ENCODE data around the gene TRPC6.
"Not testable (repeated sequence)": the region's sequence is repeated elsewhere in the genome, so short reads cannot be mapped to it uniquely, and the experiment has no call there.

TRPC6 gene

DNA sequence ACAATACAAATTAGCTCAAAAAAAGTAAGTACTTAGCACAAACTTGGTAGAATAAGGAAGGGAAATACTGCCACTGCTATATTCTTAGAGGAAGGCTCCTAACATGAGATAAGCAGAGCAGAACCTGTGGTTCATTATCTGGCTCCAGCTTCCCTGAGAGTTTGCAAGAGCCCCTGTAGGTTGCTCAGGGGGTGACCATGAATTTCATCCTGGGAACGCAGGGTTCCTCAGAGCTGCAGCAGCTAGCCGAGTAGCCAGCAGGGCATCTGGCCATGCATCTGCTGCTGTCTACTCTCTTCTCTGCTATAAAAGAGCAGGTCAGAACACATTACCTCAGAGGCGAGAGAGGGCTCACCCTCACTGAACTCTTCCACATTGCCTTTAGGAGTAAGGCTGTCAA is 67.3 kb downstream of the TRPC6 start:
- no peak for DNase-seq

DNA sequence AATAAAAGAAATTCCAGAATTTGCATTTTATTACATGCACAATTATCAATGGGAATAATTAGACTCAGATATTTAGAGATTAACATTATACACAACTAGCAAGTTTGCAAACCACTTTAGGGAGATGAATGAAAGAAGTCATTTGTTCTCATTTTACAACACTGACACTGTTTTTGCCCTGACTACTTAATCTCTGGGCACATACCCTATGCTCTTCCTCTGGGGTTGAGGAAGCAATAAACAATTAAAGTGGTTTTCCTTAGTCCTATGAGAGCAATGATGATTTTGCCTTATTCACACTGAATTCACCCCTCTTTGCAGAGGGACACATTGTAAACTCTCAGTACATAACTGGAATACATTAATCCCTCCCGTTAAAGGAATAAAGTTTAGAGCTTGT is 72.7 kb downstream of the TRPC6 start:
- DNase-seq, result no peak

DNA sequence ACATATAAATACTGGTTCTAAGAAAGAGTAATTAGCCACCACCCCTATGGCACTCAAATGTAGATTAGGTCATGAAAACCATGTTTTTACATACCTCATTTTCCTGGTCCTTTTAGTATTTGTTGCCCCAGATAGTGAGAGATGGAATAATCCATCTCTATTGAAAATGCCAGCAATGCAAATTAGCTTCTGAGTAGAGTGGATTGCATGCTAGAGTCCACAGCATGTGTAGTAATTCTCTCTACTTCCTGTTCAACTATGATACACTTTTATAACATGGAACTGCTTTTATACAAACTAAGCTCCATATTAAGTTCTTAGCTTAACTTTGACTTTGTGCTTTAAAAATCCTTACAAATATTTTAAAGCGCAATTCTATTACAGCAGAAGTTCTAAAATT is 73.2 kb downstream of the TRPC6 start:
- DNase-seq, result no peak

DNA sequence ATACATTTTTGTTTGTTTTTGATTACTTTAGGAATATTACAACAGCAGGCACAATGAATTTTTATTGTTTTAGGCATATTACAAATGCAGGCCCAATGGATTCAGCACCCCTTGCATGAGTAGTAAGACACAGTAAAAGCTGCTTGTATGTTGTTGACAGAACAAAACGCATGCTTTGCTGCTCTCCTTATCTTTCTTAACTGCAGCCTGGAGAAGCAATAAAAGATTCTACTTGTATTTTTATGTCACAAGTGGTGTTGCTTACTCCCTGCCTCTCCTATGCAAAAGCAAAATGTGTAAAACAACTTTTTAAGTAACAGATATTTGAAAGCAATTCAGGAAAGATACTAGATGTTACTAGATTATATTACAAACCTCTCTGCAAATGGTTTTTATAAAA is 73.9 kb downstream of the TRPC6 start:
- no peak for DNase-seq

DNA sequence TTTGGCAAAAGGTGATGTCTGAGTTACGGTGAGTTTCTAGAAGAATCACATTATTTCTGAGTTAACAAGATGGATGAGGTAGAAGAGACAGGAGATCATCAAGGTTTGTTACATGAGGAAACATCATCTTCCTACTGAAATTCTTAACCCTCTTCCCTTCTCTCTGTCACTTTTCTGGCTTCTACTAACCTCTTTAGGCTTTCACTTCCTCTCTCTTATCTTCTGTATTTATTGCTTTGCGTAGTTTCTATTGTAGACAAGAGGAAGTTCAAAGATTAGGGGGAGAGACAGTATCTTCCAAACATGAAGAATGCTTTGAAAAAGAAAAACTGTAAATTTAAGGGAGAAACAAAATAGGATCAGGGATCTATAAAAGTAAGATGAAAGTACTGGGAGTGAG is 75.4 kb downstream of the TRPC6 start:
- no peak for DNase-seq

DNA sequence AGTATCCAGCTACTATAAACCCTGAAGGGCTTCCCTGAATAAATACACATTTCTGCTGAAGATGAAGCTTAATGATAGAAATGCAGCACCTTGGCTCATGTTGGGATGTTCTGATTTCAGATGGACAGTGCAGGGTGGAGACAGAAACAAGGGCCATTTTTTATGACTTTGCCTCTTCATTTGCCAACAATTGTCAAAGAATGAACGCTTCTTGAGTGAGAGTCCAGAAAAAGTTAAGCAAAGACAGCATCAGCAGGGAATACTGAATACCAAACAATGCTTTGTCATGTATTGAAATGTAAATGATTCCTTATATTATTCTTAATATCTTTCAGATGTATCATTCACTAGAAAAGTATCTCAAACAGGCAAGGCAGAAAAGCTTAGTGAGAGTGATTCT is 84.9 kb downstream of the TRPC6 start:
- DNase-seq, result no peak

DNA sequence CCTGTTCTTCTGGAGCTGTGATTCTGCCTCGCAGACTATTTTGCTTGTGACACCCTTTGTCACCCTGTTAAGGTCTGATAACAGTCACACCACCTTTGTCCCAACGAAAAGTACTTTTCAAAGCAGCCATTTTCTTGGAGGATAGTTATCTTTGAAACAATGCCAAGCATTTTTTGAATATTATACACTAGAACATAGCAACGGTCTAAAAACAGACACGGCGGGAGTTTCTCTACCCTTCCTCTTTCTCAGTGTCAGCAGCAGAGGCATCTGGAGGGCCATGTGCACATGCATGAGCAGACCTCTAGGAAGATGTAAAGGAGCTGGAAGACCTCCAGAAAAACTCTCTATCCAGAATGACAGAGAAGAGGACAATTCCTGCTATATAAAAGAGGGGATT is 86.5 kb downstream of the TRPC6 start:
- no peak for DNase-seq

DNA sequence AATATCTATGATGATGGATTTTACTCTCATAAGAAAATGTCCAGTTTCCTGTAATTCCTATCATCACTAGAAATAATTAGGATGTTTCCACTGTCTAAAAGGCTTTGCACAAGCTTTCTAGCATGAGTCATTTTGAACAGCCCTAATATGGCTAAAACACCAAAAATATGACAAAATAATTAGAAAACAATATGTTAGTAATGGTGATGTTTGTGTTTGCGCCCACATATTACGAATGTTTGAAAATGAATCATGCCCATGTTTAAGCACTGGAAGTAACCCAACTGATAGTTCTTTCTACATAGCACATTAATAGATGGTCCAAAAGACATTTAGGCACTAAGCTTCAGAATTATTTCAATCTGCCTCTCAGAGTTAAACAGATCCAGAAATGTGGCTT is 96.0 kb downstream of the TRPC6 start:
- no peak for DNase-seq

DNA sequence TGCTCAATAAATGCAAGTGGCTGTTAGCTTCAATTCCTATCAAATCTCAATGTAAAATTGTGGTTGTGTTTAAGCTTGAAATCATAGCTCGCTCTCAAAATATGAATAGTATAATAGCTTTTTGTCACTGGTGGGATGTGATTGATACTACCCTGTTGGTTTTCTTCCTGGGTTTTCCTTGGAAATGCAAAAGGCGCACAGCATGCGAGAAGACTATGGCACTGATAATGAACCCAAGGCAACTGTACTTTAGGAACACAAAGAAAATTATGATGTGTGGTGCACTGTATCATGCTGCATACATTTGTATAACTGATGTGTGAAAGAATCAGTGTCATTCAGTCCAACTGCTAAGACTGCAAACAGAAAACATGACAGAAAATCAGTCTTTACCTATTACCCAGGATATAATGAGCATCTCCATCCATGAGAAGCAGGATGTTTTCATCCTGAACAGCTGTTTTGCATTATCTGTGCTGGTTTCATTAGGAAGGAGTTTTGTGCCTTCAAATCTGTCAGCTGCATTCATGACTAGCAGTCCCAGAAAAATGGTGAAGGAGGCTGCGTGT is 101.2 kb downstream of the TRPC6 start:
- no peak for DNase-seq

DNA sequence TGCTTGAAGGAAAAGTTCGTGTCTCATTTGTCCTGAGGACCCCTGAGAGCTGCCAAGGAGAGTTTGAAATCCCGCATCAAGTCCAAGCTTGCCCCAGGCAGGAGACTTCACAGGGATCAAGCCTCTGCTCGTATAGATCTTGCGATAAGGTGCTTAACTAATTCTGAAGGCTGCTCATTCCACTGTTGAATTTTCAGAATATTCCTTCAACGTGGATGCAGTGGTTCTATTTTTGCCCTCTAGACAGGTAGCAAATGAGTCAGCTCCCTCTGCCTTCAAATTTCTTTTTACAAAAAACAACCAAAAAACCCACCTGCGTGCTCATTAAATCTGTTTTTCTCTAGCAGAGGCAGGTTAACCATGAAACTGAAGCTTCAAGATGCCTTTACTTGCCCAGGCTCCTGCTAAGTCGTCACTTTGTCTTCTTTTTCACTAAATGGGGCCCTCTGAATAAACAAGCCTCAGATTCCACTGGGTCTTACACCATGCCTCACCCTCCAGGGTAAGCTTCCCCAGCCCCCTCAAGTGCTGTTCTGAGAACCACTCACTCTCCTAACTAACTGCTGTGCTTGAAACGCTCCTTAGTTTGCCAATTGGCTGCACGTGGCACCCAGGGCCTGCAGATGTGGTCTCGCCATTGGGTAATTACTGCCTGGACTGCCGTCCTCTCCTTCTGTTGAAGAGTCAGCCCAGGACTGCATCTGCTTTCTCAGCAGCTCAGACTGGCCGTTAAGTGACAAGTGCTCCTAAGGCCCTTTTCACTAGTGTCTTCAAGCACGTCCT is 105.0 kb downstream of the TRPC6 start:
- no peak for DNase-seq

DNA sequence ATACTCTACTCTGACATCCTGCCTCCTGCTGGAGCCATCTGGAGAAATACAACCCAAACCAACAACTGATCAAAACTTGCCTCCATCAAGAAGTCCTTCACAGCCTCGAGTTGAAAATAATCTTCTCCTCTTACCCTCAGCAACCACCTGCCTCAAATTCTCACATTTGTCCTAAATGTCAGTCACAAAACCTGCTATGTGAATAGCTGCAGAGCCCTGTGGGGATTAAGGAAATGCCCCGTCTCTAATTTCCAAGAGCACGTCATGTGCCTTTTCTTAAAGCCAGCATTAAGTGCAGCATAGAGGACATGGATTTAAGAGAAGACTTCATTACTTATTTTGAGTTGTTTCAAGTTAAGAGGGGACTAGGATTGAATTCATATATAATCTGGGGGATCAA is 105.9 kb downstream of the TRPC6 start:
- DNase-seq, result no peak

DNA sequence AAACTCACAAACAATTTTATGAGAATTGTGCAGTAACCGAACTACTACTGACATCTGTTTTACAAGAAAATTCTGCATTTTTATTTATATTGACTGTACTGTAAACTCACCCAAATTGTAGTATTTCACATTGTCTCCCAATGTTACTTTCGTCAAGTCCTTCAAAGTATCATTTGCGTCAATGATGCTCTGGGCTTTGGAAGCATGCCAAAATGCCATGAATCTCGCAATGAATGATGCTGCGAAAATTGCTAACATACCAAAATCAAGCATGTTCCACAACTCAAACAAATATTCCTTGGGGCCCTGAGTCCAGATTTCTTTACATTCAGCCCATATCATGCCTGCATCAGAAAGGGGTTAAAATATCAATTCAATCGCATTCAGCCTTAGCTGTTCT is 107.6 kb downstream of the TRPC6 start:
- DNase-seq, result no peak

DNA sequence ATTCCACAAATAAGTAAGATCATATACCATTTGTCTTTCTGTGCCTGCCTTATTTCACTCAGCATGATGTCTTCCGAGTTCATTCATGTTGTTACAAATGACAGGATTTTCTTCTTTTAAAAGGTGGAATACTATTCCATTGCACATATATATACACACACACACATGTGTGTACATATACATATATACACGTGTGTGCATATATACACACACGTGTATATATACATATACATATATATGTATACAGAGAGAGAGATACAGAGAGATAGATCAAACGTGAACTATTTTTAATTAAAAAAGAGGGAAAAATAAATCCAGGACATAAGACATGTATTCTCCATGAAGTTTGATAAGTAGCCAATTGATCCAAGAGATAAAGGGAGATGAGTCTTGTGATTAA is 108.1 kb downstream of the TRPC6 start:
- no peak for DNase-seq

DNA sequence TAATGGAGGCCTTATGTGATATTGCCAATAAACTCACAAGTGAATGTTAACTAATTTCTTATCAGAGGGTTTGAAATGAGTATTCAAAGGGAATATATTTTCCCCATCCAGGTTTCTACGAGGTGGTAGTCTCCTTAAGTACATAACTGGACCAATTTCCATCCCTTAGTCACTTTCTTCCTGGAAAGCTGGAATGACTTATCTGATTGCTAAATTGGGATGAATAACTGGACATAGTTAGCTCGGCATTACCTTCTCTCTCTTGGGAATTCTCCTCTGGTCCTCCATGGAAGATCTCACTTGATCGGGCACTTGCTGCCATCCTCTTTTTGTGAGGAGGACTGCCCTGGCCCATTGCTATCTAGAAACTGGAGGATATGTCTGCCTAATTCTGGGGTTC is 109.1 kb downstream of the TRPC6 start:
- no peak for DNase-seq

DNA sequence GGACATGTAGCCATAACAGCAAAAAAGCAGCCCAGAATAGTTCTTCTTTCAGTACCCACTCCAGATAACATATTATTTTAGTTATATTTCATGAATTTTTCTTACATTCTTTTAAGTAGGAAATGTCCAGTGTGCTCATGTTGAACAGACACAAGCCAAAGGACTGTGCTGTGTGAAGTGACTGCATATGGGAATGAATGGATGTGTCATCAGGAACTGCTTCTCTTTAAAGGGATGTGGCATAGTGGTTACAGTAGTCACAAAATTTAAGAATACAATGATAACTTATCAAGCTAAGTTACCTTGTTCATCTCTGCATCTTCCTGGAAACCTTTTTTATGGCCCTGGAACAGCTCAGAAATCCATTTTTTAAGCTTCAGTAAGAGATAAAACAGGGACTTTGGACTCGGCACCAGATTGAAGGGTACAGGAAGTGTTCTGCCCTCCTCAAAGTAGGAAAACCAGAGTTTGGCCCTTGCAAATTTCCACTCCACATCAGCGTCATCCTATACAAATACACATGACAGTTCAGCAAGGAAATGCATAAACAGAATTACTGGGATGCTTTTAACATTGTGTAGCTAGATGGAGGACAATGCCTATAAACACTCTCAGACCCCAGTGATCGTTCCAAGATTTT is 112.8 kb downstream of the TRPC6 start:
- no peak for DNase-seq

DNA sequence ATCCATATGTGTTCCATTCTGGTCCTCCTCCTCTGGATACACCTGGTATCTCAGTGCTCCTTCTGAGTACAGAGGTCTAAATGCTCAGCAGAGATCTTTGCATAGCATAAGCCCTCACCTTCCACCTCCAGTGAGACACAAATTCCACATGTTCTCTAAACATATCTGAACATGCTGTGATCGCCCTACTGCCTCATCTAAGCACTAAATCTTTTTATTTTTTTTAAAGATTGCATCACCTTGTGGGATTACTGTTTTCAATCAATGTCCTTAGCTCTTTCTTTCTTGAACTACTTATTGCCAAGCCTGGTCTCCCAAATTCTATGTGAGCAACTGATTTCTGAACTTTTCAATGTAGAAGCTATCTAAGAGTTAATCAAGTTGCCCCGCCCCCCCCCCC is 113.4 kb downstream of the TRPC6 start:
- DNase-seq, result no peak

DNA sequence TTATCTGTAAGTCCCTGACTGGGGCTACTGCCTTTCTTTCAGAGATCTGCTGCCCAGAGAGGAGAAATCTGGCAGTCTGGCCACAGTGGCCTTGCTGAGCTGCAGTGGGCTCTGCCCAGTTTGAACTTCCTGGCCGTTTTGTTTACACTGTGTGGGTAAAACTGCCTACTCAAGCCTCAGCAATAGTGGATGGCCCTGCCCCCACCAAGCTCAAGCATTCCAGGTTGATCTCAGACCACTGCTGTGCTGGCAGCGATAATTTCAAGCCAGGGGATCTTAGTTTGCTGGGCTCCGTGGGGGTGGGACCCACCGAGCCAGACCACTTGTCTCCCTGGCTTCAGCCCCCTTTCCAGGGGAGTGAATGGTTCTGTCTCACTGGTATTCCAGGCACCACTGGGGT is 117.5 kb downstream of the TRPC6 start:
- DNase-seq, result no peak

DNA sequence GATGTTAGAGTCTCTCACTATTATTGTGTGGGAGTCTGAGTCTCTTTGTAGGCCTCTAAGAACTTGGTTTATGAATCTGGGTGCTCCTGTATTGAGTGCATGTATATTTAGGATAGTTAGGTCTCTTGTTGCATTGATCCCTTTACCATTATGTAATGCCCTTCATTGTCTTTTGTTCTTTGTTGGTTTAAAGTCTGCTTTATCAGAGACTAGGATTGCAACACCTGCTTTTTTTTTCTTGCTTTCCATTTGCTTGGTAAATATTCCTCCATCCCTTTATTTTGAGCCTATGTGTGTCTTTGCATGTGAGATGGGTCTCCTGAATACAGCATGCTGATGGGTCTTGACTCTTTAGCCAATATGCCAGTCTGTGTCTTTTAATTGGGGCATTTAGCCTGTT is 119.4 kb downstream of the TRPC6 start:
- not testable (repeated sequence) for DNase-seq

DNA sequence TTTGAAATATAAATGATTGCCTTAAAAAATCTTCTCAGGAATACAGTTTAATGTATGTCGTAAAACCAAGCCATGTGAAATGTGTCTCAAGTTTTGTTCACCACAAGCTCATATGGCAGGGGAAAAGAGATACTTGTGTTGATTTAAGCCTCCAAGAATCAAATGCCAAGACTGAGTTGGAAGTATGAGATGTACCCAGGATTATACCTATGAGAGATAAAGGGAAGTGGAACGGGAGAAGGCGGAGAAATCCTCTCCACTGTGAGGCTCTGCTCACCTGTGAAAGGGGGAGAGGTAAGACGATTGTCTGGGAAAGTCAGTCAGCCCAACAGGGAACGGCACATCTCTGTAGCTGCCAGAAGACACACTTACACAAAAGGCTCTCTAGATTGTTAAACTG is 124.8 kb downstream of the TRPC6 start:
- DNase-seq, result no peak

DNA sequence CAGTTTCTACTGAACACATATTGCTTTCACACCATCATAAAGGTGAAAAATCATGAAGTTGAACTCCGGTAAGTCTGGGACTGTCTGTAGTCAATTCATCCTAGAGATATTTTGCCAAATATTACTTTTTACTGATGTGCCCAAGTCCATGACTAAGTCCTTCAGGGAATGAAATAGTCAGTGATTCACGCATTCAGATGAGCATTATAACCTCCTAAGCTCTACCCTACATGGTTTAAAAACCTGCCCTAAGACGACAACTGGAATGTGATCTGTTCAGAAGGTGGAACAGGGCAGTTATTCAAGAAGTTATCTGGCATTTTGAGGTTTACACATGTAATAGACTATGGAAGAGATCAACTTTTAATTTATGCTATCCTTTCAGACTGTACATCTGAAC is 125.6 kb downstream of the TRPC6 start:
- no peak for DNase-seq

DNA sequence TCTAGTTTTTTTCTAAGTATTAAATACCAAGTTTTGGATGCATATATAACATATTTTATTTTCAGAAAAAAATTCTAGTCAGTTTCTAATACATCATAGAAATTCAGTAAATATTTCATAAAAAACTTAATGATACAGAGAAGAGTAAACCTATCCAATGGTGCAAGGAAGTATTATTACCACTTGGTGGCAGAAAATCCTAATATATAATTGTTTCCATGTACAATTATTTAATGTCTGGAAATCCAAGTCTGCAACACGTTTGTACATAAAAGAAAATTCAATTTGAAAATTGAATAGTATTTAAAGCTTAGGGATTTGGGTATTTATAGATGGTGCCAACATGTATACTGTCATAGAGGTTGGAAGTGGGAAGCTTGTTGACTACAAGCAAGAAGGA is 127.0 kb downstream of the TRPC6 start:
- DNase-seq, result no peak

DNA sequence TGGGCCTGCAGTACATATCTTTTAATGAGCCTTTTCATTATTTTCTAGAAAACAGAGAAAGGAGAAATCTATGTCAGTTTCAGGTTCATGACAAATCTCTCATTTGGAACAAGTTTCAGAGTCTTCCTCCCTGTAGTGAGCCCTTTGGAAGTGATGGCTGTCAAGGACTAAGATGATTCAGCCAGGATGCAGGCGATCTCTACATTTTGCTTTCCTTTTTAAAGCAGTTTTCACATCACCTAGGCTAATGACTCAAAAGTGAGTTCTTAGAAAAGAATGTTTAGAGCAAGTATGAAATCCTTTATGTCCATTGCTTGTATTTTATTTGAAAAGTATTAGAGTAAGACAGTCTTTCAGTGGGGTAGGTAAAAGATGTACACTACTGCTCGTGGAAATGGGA is 130.1 kb downstream of the TRPC6 start:
- no peak for DNase-seq

DNA sequence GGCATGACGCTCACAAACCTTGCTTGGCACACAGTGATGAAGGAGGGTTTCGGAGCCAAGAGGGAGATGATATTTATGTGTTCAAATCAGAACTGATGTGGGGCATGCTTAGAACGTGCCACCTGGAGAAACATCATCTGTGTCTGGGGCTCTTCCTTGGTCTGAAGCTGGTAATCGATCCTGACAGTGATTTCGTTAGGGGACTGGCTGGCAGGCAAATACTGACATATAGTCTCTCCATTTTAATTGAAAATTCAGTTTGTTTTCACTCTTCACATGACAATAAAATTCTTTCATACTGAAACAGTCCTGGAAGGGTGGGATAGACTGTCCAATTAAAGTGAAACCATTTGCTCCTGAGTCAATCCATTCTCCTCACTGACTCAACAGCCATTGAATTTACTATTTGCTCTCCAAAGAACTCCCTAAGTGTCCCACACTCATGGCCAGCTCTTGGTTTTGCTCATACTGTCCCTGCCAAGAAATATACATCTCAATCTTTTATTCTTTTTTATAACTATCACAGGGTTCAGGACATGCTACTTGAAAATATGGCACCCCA is 134.8 kb downstream of the TRPC6 start:
- no peak for DNase-seq

DNA sequence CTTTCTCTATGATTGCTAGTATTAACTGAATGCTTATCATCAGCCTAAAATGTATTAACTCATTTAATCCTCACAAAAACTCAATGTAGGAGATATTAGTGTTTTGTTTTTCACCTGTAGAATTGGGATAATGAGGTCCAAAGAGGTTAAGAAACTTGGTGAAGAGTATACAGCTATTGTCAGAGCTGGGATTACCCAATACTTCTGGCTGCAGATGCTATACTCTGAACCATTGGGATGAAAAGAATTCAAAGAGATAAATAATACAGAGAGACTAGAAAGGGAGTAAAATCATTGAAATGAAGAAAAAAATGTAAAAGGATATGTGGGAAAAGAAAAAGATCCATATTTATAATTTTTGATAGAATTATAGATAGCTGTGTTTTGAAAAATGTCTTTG is 137.1 kb downstream of the TRPC6 start:
- DNase-seq, result no peak
